K562 (cell line): ENCODE measurements around the gene EMID1. TPM values are rescaled to one million over a fixed set of nuclear protein-coding genes. Genes with fewer than 3 reads are reported as not detected.

Source experiments
- BHLHE40 ChIP-seq: IDR thresholded peaks from 2 replicates; pipeline ENCODE4 v1.6.1; 2011; ENCODE audit warnings: low read length, improper control_type of control experiment
- CBFA2T2 ChIP-seq: fragments of 450-650 bp; conservative IDR thresholded peaks from 2 replicates; pipeline ENCODE4 v1.6.1; 2017; ENCODE audit warnings: mild to moderate bottlenecking
- CTCFL ChIP-seq: IDR thresholded peaks from 2 replicates; pipeline ENCODE4 v1.6.1; 2011; ENCODE audit warnings: borderline replicate concordance, low read depth, mild to moderate bottlenecking, moderate library complexity, low read length; ENCODE audit not compliant: insufficient read depth, poor library complexity, severe bottlenecking
- DMBX1 ChIP-seq: fragments of 250-450 bp; sonication (Bioruptor Pico); IDR thresholded peaks from 2 replicates; pipeline ENCODE4 v1.8.0; 2022; ENCODE audit warnings: inconsistent platforms, mild to moderate bottlenecking, moderate library complexity, borderline replicate concordance
- ETV1 ChIP-seq: fragments of 450-650 bp; conservative IDR thresholded peaks from 2 replicates; pipeline ENCODE4 v1.6.1; 2016; ENCODE audit warnings: missing genetic modification characterization, control low read depth, low read depth, missing compliant biosample characterization
- FOXO4 ChIP-seq: fragments of 450-650 bp; formaldehyde crosslinking; IDR thresholded peaks from 2 replicates; pipeline ENCODE4 v1.4.0; 2020; ENCODE audit warnings: mild to moderate bottlenecking, moderate library complexity
- MAZ ChIP-seq, 2 experiments: fragments of 450-650 bp in 1 of 2; sonication (generic) in 1 of 2; formaldehyde crosslinking; IDR thresholded peaks in 1 of 2; conservative IDR thresholded peaks in 1 of 2; 2 replicates each; pipeline versions ENCODE4 v1.4.0 to v1.5.0; 2020; ENCODE audit warnings: mild to moderate bottlenecking in 1 of 2, missing genetic modification reagents in 1 of 2
- MBD2 ChIP-seq: sonication (generic); IDR thresholded peaks from 2 replicates; pipeline ENCODE4 v1.6.1; 2016; ENCODE audit warnings: low read depth, borderline replicate concordance
- MECOM ChIP-seq: fragments of 250-450 bp; sonication (Bioruptor Pico); IDR thresholded peaks from 2 replicates; pipeline ENCODE4 v1.8.0; 2022; ENCODE audit warnings: inconsistent platforms
- MNT ChIP-seq, 2 experiments: fragments of 450-650 bp; conservative IDR thresholded peaks; 2 replicates each; pipeline ENCODE4 v1.6.1; 2017; ENCODE audit warnings: mild to moderate bottlenecking in 2 of 2, moderate library complexity in 2 of 2
- MYC ChIP-seq, 2 experiments: fragments of 250-450 bp in 1 of 2; sonication (Bioruptor Pico) in 1 of 2; IDR thresholded peaks; 2 replicates each; pipeline versions ENCODE4 v1.5.1 to v1.6.1; 2012 to 2021; ENCODE audit warnings: low read depth in 2 of 2, borderline replicate concordance in 1 of 2, improper control_type of control experiment in 1 of 2, low read length in 1 of 2, mild to moderate bottlenecking in 1 of 2, moderate library complexity in 1 of 2
- NR4A1 ChIP-seq, 2 experiments: fragments of 250-450 bp in 1 of 2; fragments of 450-650 bp in 1 of 2; sonication (Bioruptor Pico) in 1 of 2; IDR thresholded peaks; 2 replicates each; pipeline versions ENCODE4 v1.4.0 to v1.6.1; 2016 to 2020; ENCODE audit warnings: mild to moderate bottlenecking in 2 of 2, missing compliant biosample characterization in 1 of 2, missing genetic modification characterization in 1 of 2, moderate library complexity in 1 of 2
- POLR2A ChIP-seq: fragments of 450-650 bp; conservative IDR thresholded peaks from 2 replicates; pipeline ENCODE4 v1.6.1; 2016
- POLR2G ChIP-seq: fragments of 200-400 bp; formaldehyde crosslinking; IDR thresholded peaks from 2 replicates; pipeline ENCODE4 v1.6.1; 2017; ENCODE audit warnings: low read depth, mild to moderate bottlenecking, antibody characterized with exemption, low read length, moderate library complexity
- TAF9B ChIP-seq: fragments of 450-650 bp; IDR thresholded peaks from 2 replicates; pipeline ENCODE4 v1.6.1; 2018; ENCODE audit warnings: mild to moderate bottlenecking; ENCODE audit not compliant: partially characterized antibody
- TEAD1 ChIP-seq, 2 experiments: fragments of 450-650 bp in 1 of 2; sonication (generic) in 1 of 2; formaldehyde crosslinking; IDR thresholded peaks; 2 replicates each; pipeline versions ENCODE4 v1.4.0 to v1.8.0; 2020 to 2022; ENCODE audit warnings: mild to moderate bottlenecking in 2 of 2, missing genetic modification reagents in 1 of 2
- ZNF584 ChIP-seq: fragments of 200-800 bp; sonication (Bioruptor generic); IDR thresholded peaks from 2 replicates; pipeline ENCODE4 v1.6.1; 2016; ENCODE audit warnings: low read depth, mild to moderate bottlenecking, missing genetic modification characterization, missing compliant biosample characterization
- polyA plus RNA-seq, 8 experiments: library from polyadenylated mRNA; depleted of rRNA in 4 of 8; stranded (reverse) in 5 of 8; unstranded in 3 of 8; fragments of >200 nt; fragmentation: Nextera tagmentation in 2 of 8; fragmentation: Illumina TruSeq in 1 of 8; extraction: Ambion mirVana in 2 of 8; extraction: Trizol in 1 of 8; gene quantifications; 2 replicates each; pipeline versions ENCODE4 v1.2.1 to v1.2.3, GENCODE V29; 2011 to 2014; ENCODE audit warnings: inconsistent platforms in 1 of 8, missing spikeins in 1 of 8
- total RNA-seq, 7 experiments: library from RNA; depleted of rRNA in 6 of 7; stranded (reverse); fragments of >200 nt in 6 of 7; fragmentation: Illumina TruSeq in 2 of 7; extraction: Trizol in 2 of 7; gene quantifications; 2 replicates each; pipeline versions ENCODE4 v1.2.1 to v1.2.3, GENCODE V29; 2011 to 2021; ENCODE audit warnings: low replicate concordance in 1 of 7

Gene EMID1
- total and polyA plus RNA-seq, 9 of the 15 experiments (the other 6 are each of a cell fraction or from before 2014, with no cell fraction given), result 0.15 to 7.2 (median 2.7) TPM

GRCh38 chr22:29202212-29203192, 3.2 kb upstream of the EMID1 start (continued):
- peak; percentile 34; the same call in 1 of the 2 replicates for TF ChIP-seq MBD2
- 0 out of 2 replicates have a peak, but pooled peaks have one; percentile 54 for TF ChIP-seq FOXO4 (CRISPR knock-in tag)
- TF ChIP-seq POLR2G, result 0 out of 2 replicates have a peak, but pooled peaks have one; percentile 31
- TF ChIP-seq ETV1 (tag), result peak; percentile 25; the same call in 1 of the 2 replicates
- peak; percentile 39; the same call in 1 of the 2 replicates for TF ChIP-seq POLR2A
- peak; percentile 24 to 41; a peak in 1 of 4 replicates for TF ChIP-seq MAZ (CRISPR knock-in tag; conservative IDR thresholded peaks at IDR 0.05 in 1 of 2, IDR thresholded peaks at IDR 0.05 in 1 of 2)
- no peak for TF ChIP-seq NR4A1 (CRISPR knock-in tag; IDR thresholded peaks at IDR 0.05)
- TF ChIP-seq NR4A1 (tag; IDR thresholded peaks at IDR 0.05), result peak; percentile 51; the same call in 1 of the 2 replicates
- TF ChIP-seq BHLHE40, result peak; percentile 76
- peak; percentile 40; the same call in 1 of the 2 replicates for TF ChIP-seq DMBX1 (CRISPR knock-in tag)
- peak; percentile 16 for TF ChIP-seq CTCFL
- TF ChIP-seq TAF9B, result peak; percentile 32
- TF ChIP-seq TEAD1 (CRISPR knock-in tag; IDR thresholded peaks at IDR 0.05), result no peak
- 0 out of 4 replicates have a peak, but pooled peaks of 1 of the 2 experiments have one; percentile 19 for TF ChIP-seq MNT (conservative IDR thresholded peaks at IDR 0.05)
- peak; percentile 84 for TF ChIP-seq MECOM (CRISPR knock-in tag)
- TF ChIP-seq MYC (IDR thresholded peaks at IDR 0.05; ENCODE audit: low read depth, low read length), result peak; percentile 32; the same call in 1 of the 2 replicates
- TF ChIP-seq MYC (CRISPR knock-in tag; IDR thresholded peaks at IDR 0.05; ENCODE audit: borderline replicate concordance, low read depth), result 0 out of 2 replicates have a peak, but pooled peaks have one; percentile 23
- peak; percentile 31; the same call in 1 of the 2 replicates for TF ChIP-seq CBFA2T2
- TF ChIP-seq ZNF584 (CRISPR knock-in tag), result peak; percentile 72
